IPS-18c (cell line): Measurements from ENCODE around the gene PGP.

ENCODE experiments used
- H3K4me3 ChIP-seq: 2 replicates; pipeline ENCODE4 v1.7.0; 2013; ENCODE audit warnings: low read depth, mild to moderate bottlenecking, low read length, moderate library complexity; ENCODE audit not compliant: insufficient read depth
- H3K9me3 ChIP-seq: one replicate; pipeline ENCODE4 v1.6.1; 2013; ENCODE audit warnings: mild to moderate bottlenecking, low read length, moderate library complexity; ENCODE audit not compliant: control insufficient read depth, insufficient read depth

Gene PGP

GRCh38 chr16:2229632-2230250, 15.1 kb upstream of the PGP start:
- Histone ChIP-seq H3K4me3 (no peak overlapping the region), H3K9me3 (no peaks in the 10 kb centered on the region)

DNA sequence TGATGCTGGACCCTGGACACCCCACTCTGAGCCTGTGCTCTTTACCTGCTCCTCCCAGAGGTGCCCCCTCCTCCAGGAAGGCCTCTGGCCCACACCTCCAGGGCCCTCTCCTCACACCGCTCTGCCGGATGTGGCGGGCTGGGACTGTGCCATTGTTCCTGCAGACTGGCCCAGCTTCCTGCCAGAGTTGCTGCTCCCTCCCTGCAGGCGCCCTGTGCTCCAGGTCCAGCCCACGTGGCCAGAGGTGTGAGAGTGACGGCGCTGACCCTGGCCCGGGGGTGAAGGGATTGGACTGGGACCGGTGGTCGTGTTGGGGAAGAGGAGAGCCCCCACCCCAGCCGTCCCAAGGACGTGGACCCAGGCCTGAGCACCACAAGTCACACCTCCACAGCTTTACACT, 14.5 kb upstream of the PGP start:
- H3K4me3 ChIP-seq, result no peak overlapping the region
- no peaks in the 10 kb centered on the region for H3K9me3 ChIP-seq

GRCh38 chr16:2228161-2228824, 13.7 kb upstream of the PGP start:
- H3K9me3 ChIP-seq, result no peaks in the 10 kb centered on the region

GRCh38 chr16:2226918-2227317, 12.3 kb upstream of the PGP start:
- no peaks in the 10 kb centered on the region for H3K9me3 ChIP-seq
- no peak overlapping the region for H3K4me3 ChIP-seq

More at GRCh38 chr16:2228161-2228824, 13.7 kb upstream of the PGP start:
- H3K4me3 ChIP-seq, result no peak overlapping the region

GRCh38 chr16:2226245-2226793, 11.7 kb upstream of the PGP start:
- Histone ChIP-seq H3K4me3 (no peak overlapping the region), H3K9me3 (no peaks in the 10 kb centered on the region)

GRCh38 chr16:2223942-2224486, 9.4 kb upstream of the PGP start:
- H3K4me3 ChIP-seq, result peak overlapping the region; percentile 87

DNA sequence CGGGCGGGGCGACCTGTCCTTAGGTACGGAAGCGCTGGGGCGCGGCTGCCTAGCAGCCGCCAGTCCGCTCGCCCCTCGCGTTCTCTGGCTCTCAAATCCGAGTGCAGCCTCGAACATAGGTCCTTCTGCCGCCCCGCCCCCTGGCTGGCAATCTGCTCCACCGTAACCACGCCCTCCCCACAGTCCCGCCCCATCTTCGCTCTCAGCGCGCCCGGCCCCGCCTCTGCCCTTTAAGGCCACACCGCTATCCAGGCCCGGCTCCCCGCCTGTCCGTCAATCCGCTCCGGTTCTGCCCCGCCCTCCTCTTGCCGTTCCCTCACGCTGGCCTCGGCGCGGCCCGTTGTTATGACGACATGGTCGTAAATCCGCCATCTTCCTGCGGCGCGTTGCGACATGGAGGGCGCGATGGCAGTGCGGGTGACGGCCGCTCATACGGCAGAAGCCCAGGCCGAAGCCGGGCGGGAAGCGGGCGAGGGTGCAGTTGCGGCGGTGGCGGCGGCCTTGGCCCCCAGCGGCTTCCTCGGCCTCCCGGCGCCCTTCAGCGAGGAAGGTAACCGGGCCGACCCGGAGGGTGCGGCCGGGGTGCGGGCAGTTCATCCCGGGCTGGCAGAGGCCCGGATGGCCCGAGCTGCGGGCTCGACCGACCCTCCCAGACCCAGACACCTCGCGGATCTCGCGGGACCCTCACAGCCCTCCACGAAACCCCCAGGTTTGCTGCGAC, 8.7 kb upstream of the PGP start, which contains the start of gene E4F1:
E4F1 (plus strand) TSS at position 371 of the 721 bp plus-strand sequence; CDS start at position 394, 23 bp downstream.
- H3K4me3 ChIP-seq, result peak within 1 kb of the TSS; percentile 87
- no peaks in the 10 kb centered on the region for H3K9me3 ChIP-seq

More at GRCh38 chr16:2223942-2224486, 9.4 kb upstream of the PGP start:
- H3K9me3 ChIP-seq, result no peaks in the 10 kb centered on the region

DNA sequence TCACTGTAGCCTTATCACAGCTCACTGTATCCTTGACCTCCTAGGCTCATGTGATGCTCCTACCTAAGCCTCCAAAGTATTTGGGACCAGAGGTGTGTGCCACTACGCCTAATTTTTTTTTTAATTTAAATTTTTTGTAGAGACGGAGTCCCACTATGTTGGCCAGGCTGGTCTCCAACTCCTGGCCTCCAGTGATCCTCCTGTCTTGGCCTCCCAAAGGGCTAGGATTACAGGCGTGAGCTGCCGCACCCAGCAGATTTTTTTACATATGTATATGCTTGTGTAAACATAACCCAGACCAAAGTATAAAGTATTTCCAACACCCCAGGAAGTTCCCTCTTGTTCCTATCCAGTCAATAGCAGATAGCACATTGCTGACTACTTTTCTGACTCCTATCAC, 1.7 kb upstream of the PGP start:
- Histone ChIP-seq H3K4me3 (no peak overlapping the region), H3K9me3 (no peaks in the 10 kb centered on the region)

GRCh38 chr16:2213817-2214718, 572 bp downstream of the PGP start:
- Histone ChIP-seq H3K9me3 (no peaks in the 10 kb centered on the region), H3K4me3 (peak overlapping the region; percentile 87)

DNA sequence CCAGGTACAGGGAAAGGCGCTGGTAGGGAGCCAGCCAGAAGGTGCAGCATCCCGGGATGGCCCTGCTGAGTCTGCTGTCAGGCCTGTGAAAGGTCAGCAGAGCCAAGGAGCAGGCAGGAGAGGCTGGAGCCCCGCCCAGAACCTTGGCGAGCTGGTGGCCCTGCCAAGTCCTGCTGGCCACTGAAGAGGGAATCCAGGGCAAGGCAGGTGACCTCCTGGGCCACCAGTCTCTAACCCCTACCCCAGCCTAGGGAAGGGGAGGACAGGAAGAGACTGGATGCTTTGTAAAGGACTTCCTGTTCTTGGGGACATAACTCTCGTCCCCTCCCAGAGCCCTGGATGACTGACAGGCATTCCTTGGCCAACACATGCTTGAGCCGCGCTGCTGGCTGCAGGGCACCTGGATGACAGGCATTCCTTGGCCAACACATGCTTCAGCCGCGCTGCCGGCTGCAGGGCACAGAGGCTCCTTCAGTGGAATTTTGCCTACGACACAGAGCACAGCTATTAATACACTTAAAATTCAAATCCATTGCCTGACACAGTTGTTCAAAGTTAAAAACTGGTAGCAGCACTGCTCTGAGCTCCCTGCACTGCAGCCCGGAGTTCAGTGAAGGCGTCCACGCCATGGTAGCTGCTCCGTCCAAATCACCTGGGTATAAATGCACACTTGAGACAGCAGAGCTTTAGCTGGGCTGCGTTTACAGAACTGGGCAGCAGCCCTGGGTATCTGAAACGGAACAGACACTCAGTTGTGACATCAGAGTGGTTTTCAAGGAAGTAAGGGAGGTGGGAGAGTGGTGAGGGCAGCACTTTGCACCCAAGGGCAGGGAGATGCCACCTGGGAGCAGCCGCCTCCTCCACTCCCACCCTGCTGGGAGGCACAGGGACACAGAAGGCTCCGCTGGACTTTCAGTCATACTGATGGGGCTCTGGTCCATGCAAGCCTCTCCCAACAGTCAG, 2.0 kb downstream of the PGP start:
- H3K4me3 ChIP-seq, result peak overlapping the region; percentile 87; the same call in 1 of the 2 replicates
- H3K9me3 ChIP-seq, result no peaks in the 10 kb centered on the region

- no peaks in the 10 kb centered on the region for H3K9me3 ChIP-seq
- no peak overlapping the region for H3K4me3 ChIP-seq
Measured at GRCh38 chr16:2211923-2212347, 2.7 kb downstream of the PGP start.

GRCh38 chr16:2210386-2211365, 4.0 kb downstream of the PGP start, which contains the start of gene BRICD5:
TSS of gene BRICD5 (minus strand) at chr16:2210863. CDS start at chr16:2210833, 30 bp downstream.
- no peaks in the 10 kb centered on the region for H3K9me3 ChIP-seq
- no peak within 1 kb of the TSS for H3K4me3 ChIP-seq

DNA sequence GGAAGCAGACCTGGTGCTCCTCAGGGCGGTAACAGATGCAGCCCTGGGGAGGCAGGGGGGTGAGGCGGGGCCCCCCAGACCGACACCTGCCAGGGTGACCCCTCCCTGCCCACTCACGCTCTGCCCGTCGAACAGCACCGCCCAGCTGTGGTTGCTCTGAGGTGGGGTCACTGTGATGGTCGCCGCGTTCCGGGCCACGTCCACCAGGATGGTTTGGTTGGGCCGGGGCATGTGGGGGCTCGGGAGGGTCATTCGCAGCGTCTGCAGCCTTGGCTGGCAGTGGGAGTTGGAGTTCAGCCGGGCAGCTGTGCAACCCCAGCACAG, 4.7 kb downstream of the PGP start:
- H3K9me3 ChIP-seq, result no peaks in the 10 kb centered on the region
- H3K4me3 ChIP-seq, result no peak overlapping the region

GRCh38 chr16:2209258-2210008, 5.2 kb downstream of the PGP start:
- no peaks in the 10 kb centered on the region for H3K9me3 ChIP-seq
- no peak overlapping the region for H3K4me3 ChIP-seq
